ENCODE measurements around the gene ITSN1.

Gene ITSN1

DNA sequence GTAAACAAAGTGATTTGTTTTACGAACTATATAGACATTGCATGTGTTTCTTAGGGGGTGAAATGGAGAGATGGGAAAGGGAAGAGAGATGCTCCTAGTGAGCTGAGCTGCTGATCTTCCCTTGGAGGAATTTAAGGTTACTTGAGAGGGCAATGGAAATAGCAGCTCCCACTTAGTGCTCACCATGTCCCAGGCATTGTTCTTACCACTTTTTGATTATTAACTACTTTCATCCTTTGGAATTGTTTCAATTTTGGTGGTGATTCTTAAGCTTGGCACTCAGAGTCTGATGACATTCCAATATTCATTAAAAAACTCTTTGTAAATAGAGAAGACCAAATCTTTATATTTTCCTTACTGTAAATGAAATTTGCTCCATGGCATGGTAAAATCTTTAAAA lies 124.9 kb downstream of the ITSN1 start:
- H3K4me3 ChIP-seq (ENCODE audit: low read depth in 1 of 2, low read length in 1 of 2): no peak overlapping the region
- H3K9me3 ChIP-seq: no peaks in the 10 kb centered on the region
- H3K4me1 ChIP-seq (ENCODE audit: control insufficient read depth in 1 of 2, insufficient read depth in 1 of 2, low read depth in 1 of 2, low read length in 1 of 2): peaks cover 0 to 10% of the 10 kb centered on the region in 2 experiments
- TF ChIP-seq, protein P1, sequence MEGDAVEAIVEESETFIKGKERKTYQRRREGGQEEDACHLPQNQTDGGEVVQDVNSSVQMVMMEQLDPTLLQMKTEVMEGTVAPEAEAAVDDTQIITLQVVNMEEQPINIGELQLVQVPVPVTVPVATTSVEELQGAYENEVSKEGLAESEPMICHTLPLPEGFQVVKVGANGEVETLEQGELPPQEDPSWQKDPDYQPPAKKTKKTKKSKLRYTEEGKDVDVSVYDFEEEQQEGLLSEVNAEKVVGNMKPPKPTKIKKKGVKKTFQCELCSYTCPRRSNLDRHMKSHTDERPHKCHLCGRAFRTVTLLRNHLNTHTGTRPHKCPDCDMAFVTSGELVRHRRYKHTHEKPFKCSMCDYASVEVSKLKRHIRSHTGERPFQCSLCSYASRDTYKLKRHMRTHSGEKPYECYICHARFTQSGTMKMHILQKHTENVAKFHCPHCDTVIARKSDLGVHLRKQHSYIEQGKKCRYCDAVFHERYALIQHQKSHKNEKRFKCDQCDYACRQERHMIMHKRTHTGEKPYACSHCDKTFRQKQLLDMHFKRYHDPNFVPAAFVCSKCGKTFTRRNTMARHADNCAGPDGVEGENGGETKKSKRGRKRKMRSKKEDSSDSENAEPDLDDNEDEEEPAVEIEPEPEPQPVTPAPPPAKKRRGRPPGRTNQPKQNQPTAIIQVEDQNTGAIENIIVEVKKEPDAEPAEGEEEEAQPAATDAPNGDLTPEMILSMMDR (IDR thresholded peaks at IDR 0.05): no peak
- no peak overlapping the region for H3K27ac ChIP-seq
- H3K36me3 ChIP-seq: no peaks in the 10 kb centered on the region
- no peaks in the 10 kb centered on the region for H3K27me3 ChIP-seq

DNA sequence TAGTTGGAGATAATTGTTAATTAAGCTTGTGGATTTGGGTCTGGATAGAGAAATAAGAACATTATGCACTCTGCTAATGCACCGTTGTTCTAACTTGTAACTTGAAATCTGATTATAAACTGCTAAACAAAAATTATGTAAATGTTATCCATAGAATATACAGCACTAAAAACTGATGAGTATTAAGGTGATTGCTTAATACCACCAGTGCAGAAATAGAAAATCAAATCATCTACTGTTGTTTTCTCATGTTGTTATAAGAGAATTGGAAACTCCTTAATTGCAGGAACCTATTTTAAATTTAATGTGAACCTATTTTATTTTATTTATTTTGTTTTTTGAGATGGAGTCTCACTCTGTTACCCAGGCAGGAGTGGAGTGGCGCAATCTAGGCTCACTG lies 125.7 kb downstream of the ITSN1 start:
- TF ChIP-seq, protein P1 (IDR thresholded peaks at IDR 0.05): no peak
- H3K4me3 ChIP-seq (ENCODE audit: low read depth in 1 of 2, low read length in 1 of 2): no peak overlapping the region
- no peaks in the 10 kb centered on the region for H3K9me3 ChIP-seq
- no peaks in the 10 kb centered on the region for H3K36me3 ChIP-seq
- H3K27ac ChIP-seq: no peak overlapping the region
- peaks cover 0 to 10% of the 10 kb centered on the region in 2 experiments for H3K4me1 ChIP-seq (ENCODE audit: control insufficient read depth in 1 of 2, insufficient read depth in 1 of 2, low read depth in 1 of 2, low read length in 1 of 2)
- no peaks in the 10 kb centered on the region for H3K27me3 ChIP-seq

DNA sequence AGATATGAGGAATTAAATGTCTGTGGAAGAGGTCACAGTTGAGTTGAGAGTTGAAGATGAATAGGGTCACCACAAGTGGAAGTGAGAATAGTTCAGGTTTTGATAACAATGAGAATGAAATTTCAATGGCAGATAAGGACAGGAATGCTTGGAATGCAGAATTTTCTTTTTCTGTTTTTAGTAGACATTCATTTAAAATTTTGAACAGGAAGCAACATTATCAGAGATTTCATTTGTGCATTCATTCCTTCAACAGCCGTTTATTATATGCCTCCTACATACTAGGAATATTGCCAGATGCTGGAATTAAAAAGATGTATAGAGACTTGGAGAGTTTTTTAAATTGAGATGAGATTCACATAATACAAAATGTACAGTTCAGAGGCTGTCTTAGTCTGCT lies 126.8 kb downstream of the ITSN1 start:
- TF ChIP-seq, protein P1 (IDR thresholded peaks at IDR 0.05): no peak
- Histone ChIP-seq H3K27me3 (no peaks in the 10 kb centered on the region), H3K36me3 (no peaks in the 10 kb centered on the region), H3K4me1 (ENCODE audit: control insufficient read depth in 1 of 2, insufficient read depth in 1 of 2, low read depth in 1 of 2, low read length in 1 of 2) (peaks cover 0 to 10% of the 10 kb centered on the region in 2 experiments), H3K4me3 (ENCODE audit: low read depth in 1 of 2, low read length in 1 of 2) (no peak overlapping the region), H3K27ac (no peak overlapping the region), H3K9me3 (no peaks in the 10 kb centered on the region)

DNA sequence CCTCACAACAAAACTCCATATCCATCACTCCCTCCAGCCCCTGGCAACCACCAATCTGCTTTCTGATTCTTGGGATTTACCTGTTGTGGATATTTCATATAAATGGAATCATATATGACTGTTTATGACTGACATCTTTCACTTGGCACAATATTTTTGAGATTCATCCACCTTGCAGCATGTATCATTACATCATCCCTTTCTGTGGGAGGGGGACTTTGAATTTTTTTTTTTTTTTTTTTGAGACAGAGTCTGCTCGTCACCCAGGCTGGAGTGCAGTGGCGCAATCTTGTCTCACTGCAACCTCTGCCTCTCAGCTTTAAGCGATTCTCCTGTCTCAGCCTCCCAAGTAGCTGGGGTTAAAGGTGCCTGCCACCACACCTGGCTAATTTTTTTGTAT lies 128.2 kb downstream of the ITSN1 start:
- no peaks in the 10 kb centered on the region for H3K27me3 ChIP-seq
- peaks cover 1% of the 10 kb centered on the region for H3K36me3 ChIP-seq
- no peaks in the 10 kb centered on the region for H3K4me1 ChIP-seq (ENCODE audit: control insufficient read depth in 1 of 2, insufficient read depth in 1 of 2, low read depth in 1 of 2, low read length in 1 of 2)
- no peaks in the 10 kb centered on the region for H3K9me3 ChIP-seq
- H3K4me3 ChIP-seq (ENCODE audit: low read depth in 1 of 2, low read length in 1 of 2): no peak overlapping the region
- TF ChIP-seq, protein P1 (IDR thresholded peaks at IDR 0.05): no peak
- no peak overlapping the region for H3K27ac ChIP-seq

DNA sequence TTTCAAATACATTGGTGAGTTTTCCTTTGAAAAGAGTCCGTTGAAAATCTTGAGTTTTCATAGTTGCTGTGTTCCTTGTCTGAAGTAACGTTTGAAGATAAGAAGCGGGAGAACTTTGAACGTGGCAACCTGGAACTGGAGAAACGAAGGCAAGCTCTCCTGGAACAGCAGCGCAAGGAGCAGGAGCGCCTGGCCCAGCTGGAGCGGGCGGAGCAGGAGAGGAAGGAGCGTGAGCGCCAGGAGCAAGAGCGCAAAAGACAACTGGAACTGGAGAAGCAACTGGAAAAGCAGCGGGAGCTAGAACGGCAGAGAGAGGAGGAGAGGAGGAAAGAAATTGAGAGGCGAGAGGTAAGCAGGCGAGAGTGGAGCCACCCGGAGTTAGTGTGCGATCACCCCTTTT lies 129.7 kb downstream of the ITSN1 start:
- TF ChIP-seq, protein P1 (IDR thresholded peaks at IDR 0.05): no peak
- no peaks in the 10 kb centered on the region for H3K27me3 ChIP-seq
- H3K27ac ChIP-seq: no peak overlapping the region
- H3K4me1 ChIP-seq (ENCODE audit: control insufficient read depth in 1 of 2, insufficient read depth in 1 of 2, low read depth in 1 of 2, low read length in 1 of 2): no peaks in the 10 kb centered on the region
- no peak overlapping the region for H3K4me3 ChIP-seq (ENCODE audit: low read depth in 1 of 2, low read length in 1 of 2)
- no peaks in the 10 kb centered on the region for H3K9me3 ChIP-seq
- peaks cover 4% of the 10 kb centered on the region for H3K36me3 ChIP-seq

DNA sequence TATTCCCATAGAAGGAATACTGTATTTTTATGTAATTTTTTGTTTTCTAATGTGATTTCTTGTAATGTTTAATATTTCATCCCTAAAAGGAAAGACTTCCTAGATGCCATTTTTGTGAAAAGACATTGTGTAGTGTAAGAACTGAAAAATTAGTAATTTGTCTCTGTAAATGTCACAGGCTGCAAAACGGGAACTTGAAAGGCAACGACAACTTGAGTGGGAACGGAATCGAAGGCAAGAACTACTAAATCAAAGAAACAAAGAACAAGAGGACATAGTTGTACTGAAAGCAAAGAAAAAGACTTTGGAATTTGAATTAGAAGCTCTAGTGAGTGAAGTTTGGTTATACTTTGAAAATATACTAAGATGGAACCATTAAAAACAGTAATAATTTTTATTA lies 132.2 kb downstream of the ITSN1 start:
- Histone ChIP-seq H3K27ac (no peak overlapping the region), H3K9me3 (no peaks in the 10 kb centered on the region), H3K27me3 (no peaks in the 10 kb centered on the region), H3K36me3 (peaks cover 4% of the 10 kb centered on the region), H3K4me3 (ENCODE audit: low read depth in 1 of 2, low read length in 1 of 2) (no peak overlapping the region), H3K4me1 (ENCODE audit: control insufficient read depth in 1 of 2, insufficient read depth in 1 of 2, low read depth in 1 of 2, low read length in 1 of 2) (no peaks in the 10 kb centered on the region)
- TF ChIP-seq, protein P1 (IDR thresholded peaks at IDR 0.05): no peak
